Ascending aorta (tissue), 2 donors: ENCODE results near the gene HOXD4. TPM values are rescaled to one million over a fixed set of nuclear protein-coding genes. Genes with fewer than 3 reads are reported as not detected.

ENCODE experiments used
- DNase-seq, 2 donors: peaks; one replicate each; pipeline ENCODE4 v3.0.0-alpha.2; 2019; ENCODE audit warnings: low spot score in 2 of 2
- H3K27ac ChIP-seq, 2 donors: fragments of 200-600 bp; sonication (generic); one replicate each; pipeline ENCODE4 v1.5.1; 2016 to 2017; ENCODE audit warnings: mild to moderate bottlenecking in 1 of 2
- H3K27me3 ChIP-seq: fragments of 200-600 bp; sonication (generic); one replicate; pipeline ENCODE4 v1.5.1; 2017
- H3K36me3 ChIP-seq, 2 donors: fragments of 200-600 bp; sonication (generic); one replicate each; pipeline ENCODE4 v1.5.1; 2016
- H3K4me1 ChIP-seq, 2 donors: fragments of 200-600 bp; sonication (generic); one replicate each; pipeline ENCODE4 v1.5.1; 2016 to 2017; ENCODE audit warnings: mild to moderate bottlenecking in 1 of 2
- H3K4me3 ChIP-seq, 2 donors: fragments of 200-600 bp; sonication (generic); one replicate each; pipeline ENCODE4 v1.5.1; 2016 to 2017; ENCODE audit warnings: mild to moderate bottlenecking in 1 of 2
- H3K9me3 ChIP-seq, 2 donors: fragments of 200-600 bp; sonication (generic); one replicate each; pipeline ENCODE4 v1.5.1; 2016
- intact Hi-C: fragments of 100-400 bp; cut with DNase I; formaldehyde crosslinking; loops from one replicate; pipeline ENCODE4 v1.15.1; 2023
- total RNA-seq: library from RNA; depleted of rRNA; stranded (reverse); fragments of >200 nt; gene quantifications from one replicate; pipeline ENCODE4 v1.1.0, GENCODE V29; 2016
- TF ChIP-seq, protein P1 (sequence below), 3 experiments: fragments of 200-600 bp in 2 of 3; fragments of 450-650 bp in 1 of 3; sonication (generic) in 2 of 3; IDR thresholded peaks; one replicate each; pipeline ENCODE4 v1.5.1; 2016 to 2019; ENCODE audit warnings: antibody characterized with exemption in 3 of 3, mild to moderate bottlenecking in 1 of 3, moderate library complexity in 1 of 3

The HOXD4 gene
- total RNA-seq, 1 donor from 2014 or later, result 13.6 TPM

DNA sequence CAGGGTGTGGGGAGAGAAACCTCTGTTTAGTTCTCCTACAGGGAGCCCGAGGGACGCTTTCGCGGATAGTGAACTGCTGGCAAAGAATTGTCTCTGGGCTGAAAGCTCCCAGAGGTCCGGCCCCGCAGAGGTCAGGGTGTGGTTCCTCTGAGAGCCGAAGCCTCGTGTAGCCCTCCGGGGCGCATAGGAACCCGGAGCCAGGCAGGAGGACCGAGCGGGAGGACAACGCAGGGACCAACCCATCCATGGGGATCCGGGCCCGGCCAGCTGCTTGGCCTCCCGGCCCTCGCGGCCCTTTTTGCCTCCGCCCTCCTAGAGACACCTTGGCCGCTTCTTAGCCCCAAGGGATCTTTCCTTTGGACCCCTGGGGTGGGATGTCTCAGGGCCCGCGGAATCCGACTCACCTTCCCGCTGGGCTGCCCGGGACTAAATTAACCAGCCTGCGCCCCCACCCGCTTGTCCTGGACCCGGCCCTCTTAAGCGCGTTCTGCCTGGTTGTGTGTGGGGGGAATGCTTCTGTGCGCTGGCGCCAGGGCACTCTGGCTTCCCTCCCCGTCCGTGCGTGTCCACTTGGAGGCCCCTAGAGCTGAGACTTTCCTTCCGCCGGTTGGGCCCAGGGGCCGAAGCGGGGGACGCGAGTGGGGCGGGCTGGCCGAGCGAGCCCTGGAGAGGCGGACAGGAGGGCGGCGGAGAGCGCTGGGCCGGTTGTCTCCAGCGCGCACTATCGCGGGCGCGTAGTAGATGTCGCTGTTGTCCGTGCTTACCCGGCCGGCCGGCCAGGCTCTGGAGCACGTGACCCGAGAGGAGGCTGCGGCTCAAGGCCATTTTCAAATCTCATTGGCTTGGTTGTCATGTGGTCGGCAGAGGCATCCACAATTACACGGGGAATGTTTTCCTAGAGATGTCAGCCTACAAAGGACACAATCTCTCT lies 35.2 kb upstream of the HOXD4 start, which contains the start of gene HOXD10:
TSS of gene HOXD10 (plus strand) at position 896 of the 931 bp plus-strand sequence. CDS start 56 bp downstream, outside the sequence.
- TF ChIP-seq, protein P1, sequence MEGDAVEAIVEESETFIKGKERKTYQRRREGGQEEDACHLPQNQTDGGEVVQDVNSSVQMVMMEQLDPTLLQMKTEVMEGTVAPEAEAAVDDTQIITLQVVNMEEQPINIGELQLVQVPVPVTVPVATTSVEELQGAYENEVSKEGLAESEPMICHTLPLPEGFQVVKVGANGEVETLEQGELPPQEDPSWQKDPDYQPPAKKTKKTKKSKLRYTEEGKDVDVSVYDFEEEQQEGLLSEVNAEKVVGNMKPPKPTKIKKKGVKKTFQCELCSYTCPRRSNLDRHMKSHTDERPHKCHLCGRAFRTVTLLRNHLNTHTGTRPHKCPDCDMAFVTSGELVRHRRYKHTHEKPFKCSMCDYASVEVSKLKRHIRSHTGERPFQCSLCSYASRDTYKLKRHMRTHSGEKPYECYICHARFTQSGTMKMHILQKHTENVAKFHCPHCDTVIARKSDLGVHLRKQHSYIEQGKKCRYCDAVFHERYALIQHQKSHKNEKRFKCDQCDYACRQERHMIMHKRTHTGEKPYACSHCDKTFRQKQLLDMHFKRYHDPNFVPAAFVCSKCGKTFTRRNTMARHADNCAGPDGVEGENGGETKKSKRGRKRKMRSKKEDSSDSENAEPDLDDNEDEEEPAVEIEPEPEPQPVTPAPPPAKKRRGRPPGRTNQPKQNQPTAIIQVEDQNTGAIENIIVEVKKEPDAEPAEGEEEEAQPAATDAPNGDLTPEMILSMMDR (IDR thresholded peaks at IDR 0.05), result peak in 2 of 3 experiments; percentile 7 to 27
- no peaks in the 10 kb centered on the region for H3K36me3 ChIP-seq
- no peak within 1 kb of the TSS for H3K27ac ChIP-seq
- intact Hi-C loops, result no loop called here
- peak in 1 of 2 donors; percentile 60 for DNase-seq
- peaks cover 0 to 5% of the 10 kb centered on the region in 2 donors for H3K4me1 ChIP-seq
- no peaks in the 10 kb centered on the region for H3K9me3 ChIP-seq
- H3K27me3 ChIP-seq, result peaks cover 43% of the 10 kb centered on the region
- peak within 1 kb of the TSS in 1 of 2 donors; percentile 25 for H3K4me3 ChIP-seq

DNA sequence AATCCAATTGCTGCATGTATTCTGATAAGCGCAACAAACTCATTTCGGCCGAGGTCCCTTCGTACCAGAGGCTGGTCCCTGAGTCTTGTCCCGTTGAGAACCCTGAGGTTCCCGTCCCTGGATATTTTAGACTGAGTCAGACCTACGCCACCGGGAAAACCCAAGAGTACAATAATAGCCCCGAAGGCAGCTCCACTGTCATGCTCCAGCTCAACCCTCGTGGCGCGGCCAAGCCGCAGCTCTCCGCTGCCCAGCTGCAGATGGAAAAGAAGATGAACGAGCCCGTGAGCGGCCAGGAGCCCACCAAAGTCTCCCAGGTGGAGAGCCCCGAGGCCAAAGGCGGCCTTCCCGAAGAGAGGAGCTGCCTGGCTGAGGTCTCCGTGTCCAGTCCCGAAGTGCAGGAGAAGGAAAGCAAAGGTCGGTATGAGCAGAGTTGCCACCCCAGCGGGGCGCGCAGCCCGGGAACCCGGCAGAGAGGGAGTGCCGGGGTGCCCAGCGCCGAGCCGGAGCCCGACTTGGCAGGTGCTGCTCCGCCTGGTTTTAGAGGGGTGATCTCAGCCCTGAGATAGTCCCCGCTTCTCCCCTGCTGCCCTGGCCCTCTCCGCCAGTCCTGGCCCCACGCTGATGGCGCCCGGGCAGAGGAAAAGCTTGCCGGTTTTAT lies 34.1 kb upstream of the HOXD4 start:
- Histone ChIP-seq H3K9me3 (no peaks in the 10 kb centered on the region), H3K4me1 (peaks cover 2 to 8% of the 10 kb centered on the region in 2 donors), H3K4me3 (no peak overlapping the region), H3K27me3 (peaks cover 46% of the 10 kb centered on the region), H3K36me3 (no peaks in the 10 kb centered on the region), H3K27ac (no peak overlapping the region)
- TF ChIP-seq, protein P1 (IDR thresholded peaks at IDR 0.05), result no peak
- peak in 1 of 2 donors; percentile 51 for DNase-seq
- intact Hi-C loops, result no loop called here

DNA sequence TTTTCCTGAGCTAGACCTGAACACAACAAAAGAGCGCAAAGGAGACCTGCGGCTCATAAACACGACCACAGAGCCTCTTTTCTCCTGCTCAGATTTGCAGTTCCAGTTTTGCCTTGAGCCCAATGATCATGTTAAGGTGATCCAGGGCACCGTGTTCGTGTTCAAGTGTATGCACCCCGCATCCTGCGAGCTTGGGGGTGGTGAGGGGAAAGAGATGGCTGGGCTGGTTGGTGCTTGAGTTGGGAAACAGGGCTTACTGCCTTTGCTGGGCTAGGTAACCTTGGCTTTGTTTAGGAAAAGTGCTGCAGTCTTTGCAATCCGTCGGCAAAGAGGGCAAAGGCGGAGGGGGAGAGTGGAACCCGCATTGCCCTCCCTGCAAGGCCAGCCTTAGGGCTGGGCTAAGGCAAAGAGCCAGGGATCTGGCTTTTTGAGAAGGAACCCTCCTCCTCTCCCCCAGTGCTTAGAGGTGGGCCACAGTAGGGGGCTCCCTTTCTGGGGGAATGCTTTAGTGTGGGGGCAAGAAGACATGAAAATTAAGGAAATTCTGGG lies 33.5 kb upstream of the HOXD4 start:
- Histone ChIP-seq H3K27ac (no peak overlapping the region), H3K4me3 (no peak overlapping the region), H3K27me3 (peaks cover 40% of the 10 kb centered on the region), H3K9me3 (no peaks in the 10 kb centered on the region), H3K4me1 (peaks cover 7 to 12% of the 10 kb centered on the region in 2 donors), H3K36me3 (no peaks in the 10 kb centered on the region)
- intact Hi-C loops, result no loop called here
- TF ChIP-seq, protein P1 (IDR thresholded peaks at IDR 0.05), result no peak
- DNase-seq, result no peak

DNA sequence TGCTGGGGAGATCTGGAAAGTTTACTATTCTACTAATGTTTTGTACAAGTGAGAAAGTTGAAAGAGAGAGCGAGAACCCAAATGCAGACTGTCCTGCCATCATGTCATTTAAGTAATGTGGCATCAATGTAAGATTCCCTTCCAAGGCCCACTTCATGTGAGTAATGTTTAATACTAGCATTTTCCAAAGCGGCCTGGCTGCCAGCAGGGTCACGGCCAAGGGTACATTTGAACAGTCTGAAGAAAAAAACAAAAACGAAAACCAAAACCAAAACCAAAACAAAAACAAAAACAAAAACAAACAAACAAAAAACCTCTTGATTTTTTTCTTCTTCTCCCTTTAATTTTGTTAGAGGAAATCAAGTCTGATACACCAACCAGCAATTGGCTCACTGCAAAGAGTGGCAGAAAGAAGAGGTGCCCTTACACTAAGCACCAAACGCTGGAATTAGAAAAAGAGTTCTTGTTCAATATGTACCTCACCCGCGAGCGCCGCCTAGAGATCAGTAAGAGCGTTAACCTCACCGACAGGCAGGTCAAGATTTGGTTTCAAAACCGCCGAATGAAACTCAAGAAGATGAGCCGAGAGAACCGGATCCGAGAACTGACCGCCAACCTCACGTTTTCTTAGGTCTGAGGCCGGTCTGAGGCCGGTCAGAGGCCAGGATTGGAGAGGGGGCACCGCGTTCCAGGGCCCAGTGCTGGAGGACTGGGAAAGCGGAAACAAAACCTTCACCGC lies 32.6 kb upstream of the HOXD4 start:
- DNase-seq, result peak in 1 of 2 donors; percentile 64
- Histone ChIP-seq H3K27ac (no peak overlapping the region), H3K9me3 (no peaks in the 10 kb centered on the region), H3K27me3 (peaks cover 35% of the 10 kb centered on the region), H3K36me3 (no peaks in the 10 kb centered on the region), H3K4me1 (peaks cover 11 to 17% of the 10 kb centered on the region in 2 donors), H3K4me3 (no peak overlapping the region)
- intact Hi-C loops, result no loop called here
- TF ChIP-seq, protein P1 (IDR thresholded peaks at IDR 0.05), result peak in 1 of 3 experiments; percentile 15
